ENCODE results near the gene VTI1A.

- TF ChIP-seq CTCF (conservative IDR thresholded peaks at IDR 0.05 in 1 of 2, IDR thresholded peaks at IDR 0.05 in 1 of 2; ENCODE audit: extremely low read depth in 1 of 2, insufficient read depth in 1 of 2, low read depth in 1 of 2, low read length in 2 of 2) (no peak), EZH2 (IDR thresholded peaks at IDR 0.05; ENCODE audit: borderline replicate concordance, low read length) (no peak)
Measured at GRCh38 chr10:112735041-112735695, 288.2 kb downstream of the VTI1A start.
